Ectodermal cell (in vitro differentiated cells): ENCODE results near the gene PRPF18.

Experiments used
- H3K27ac ChIP-seq: 2 replicates; pipeline ENCODE4 v1.7.0; 2013; ENCODE audit warnings: mild to moderate bottlenecking, low read depth, low read length; ENCODE audit not compliant: insufficient read depth, poor library complexity, severe bottlenecking
- H3K27me3 ChIP-seq: 2 replicates; pipeline ENCODE4 v1.7.0; 2013; ENCODE audit warnings: mild to moderate bottlenecking, low read length; ENCODE audit not compliant: insufficient read depth, control insufficient read depth, poor library complexity, severe bottlenecking
- H3K36me3 ChIP-seq: one replicate; pipeline ENCODE4 v1.7.0; 2013; ENCODE audit warnings: low read length; ENCODE audit not compliant: control insufficient read depth, insufficient read depth
- H3K4me1 ChIP-seq: one replicate; pipeline ENCODE4 v1.7.0; 2013; ENCODE audit warnings: low read length; ENCODE audit not compliant: control insufficient read depth, insufficient read depth
- H3K4me3 ChIP-seq: 2 replicates; pipeline ENCODE4 v1.7.0; 2013; ENCODE audit warnings: low read depth, low read length, control low read depth; ENCODE audit not compliant: insufficient read depth
- H3K9me3 ChIP-seq: 2 replicates; pipeline ENCODE4 v1.7.0; 2013; ENCODE audit warnings: mild to moderate bottlenecking, low read length, moderate library complexity; ENCODE audit not compliant: control insufficient read depth
- WGBS, 2 experiments: methylation state at CpG; one replicate each; pipeline ENCODE4 v1.1.7; 2013; ENCODE audit warnings: missing lambda C conversion rate in 2 of 2; 5-methylcytosine and 5-hydroxymethylcytosine counted together

The PRPF18 gene

DNA sequence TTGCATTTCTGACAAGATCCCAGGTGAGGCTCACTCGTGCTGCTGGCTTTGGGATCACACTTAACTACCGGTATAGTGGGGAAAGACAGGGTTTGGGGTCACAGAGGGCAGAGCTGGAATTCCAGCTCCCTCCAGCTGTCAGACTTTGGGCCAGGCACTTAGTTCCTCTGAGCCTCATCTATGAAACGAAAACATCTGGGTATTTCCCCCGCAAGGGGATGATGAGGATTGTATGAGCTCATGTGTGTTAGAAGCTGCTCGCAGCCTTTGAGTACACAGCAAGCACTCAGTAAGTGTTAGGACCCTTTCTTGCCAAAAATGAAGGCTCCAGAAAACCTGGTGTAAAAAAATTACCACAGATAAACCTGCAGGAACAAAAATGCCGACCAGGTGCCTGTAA, 66.1 kb downstream of the PRPF18 start:
- no peak overlapping the region for H3K27ac ChIP-seq
- no peak overlapping the region for H3K4me3 ChIP-seq
- no peaks in the 10 kb centered on the region for H3K4me1 ChIP-seq
- H3K9me3 ChIP-seq: no peaks in the 10 kb centered on the region
- 92 to 93% methylated on average over 6 of the region's 6 CpGs for WGBS, 2 experiments
- no peaks in the 10 kb centered on the region for H3K27me3 ChIP-seq
- H3K36me3 ChIP-seq: peaks cover 27% of the 10 kb centered on the region

GRCh38 chr10:13654118-13654830, 67.5 kb downstream of the PRPF18 start:
- H3K4me3 ChIP-seq: no peak overlapping the region
- 93 to 95% methylated on average over 8 of the region's 8 CpGs for WGBS, 2 experiments
- H3K27me3 ChIP-seq: no peaks in the 10 kb centered on the region
- H3K4me1 ChIP-seq: no peaks in the 10 kb centered on the region
- peaks cover 27% of the 10 kb centered on the region for H3K36me3 ChIP-seq
- no peaks in the 10 kb centered on the region for H3K9me3 ChIP-seq
- no peak overlapping the region for H3K27ac ChIP-seq

GRCh38 chr10:13654846-13655245, 68.1 kb downstream of the PRPF18 start:
- 94 to 96% methylated on average over 4 of the region's 4 CpGs for WGBS, 2 experiments
- H3K27me3 ChIP-seq: no peaks in the 10 kb centered on the region
- no peaks in the 10 kb centered on the region for H3K4me1 ChIP-seq
- no peak overlapping the region for H3K27ac ChIP-seq
- H3K36me3 ChIP-seq: peaks cover 27% of the 10 kb centered on the region
- no peaks in the 10 kb centered on the region for H3K9me3 ChIP-seq
- no peak overlapping the region for H3K4me3 ChIP-seq

DNA sequence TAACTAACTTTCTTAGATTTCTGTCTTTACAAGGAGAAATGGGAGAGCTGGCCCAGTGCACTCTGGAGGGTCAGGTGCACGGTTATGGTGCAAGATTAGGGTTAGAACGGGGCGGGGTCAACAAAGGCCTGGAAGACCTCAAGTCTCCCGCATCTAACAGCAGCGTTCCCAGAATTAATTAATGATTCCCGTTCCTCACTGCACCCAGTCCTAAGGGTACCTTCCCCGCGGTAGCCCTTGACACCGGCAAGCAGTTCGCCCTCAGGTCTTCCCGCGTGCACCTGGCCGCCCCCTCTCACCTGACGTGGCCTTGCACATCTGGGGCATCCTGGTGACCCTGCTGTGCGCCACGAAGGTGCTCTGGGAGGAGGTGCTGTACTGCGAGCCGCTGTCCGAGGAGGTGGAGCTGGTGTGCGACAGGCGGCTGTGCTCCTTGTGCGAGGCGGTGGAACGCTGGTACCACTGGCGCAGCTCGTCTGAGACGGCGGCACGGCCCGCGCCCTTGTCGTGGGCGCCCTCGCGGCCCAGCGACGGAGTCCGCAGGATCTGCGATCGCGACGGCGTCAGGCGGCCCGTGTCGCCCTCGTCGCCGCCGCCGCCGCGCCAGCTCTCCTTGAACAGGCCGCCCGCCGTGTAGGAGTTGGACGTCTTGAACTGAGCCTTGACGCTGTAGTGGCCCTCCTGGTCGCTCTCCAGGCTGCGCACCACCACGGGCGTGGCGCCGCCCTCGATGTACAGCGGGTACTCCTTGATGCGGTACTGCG, 69.8 kb downstream of the PRPF18 start:
- Histone ChIP-seq H3K36me3 (peaks cover 20% of the 10 kb centered on the region), H3K4me1 (peaks cover 13% of the 10 kb centered on the region), H3K27me3 (no peaks in the 10 kb centered on the region), H3K4me3 (no peak overlapping the region), H3K27ac (no peak overlapping the region), H3K9me3 (no peaks in the 10 kb centered on the region)
- 97% methylated on average over 68 of the region's 68 CpGs for WGBS, 2 experiments

GRCh38 chr10:13657101-13657680, 70.4 kb downstream of the PRPF18 start:
- 97% methylated on average over 49 of the region's 49 CpGs for WGBS, 2 experiments
- Histone ChIP-seq H3K4me3 (no peak overlapping the region), H3K27ac (no peak overlapping the region), H3K36me3 (peaks cover 20% of the 10 kb centered on the region), H3K9me3 (no peaks in the 10 kb centered on the region), H3K4me1 (peaks cover 15% of the 10 kb centered on the region), H3K27me3 (no peaks in the 10 kb centered on the region)

DNA sequence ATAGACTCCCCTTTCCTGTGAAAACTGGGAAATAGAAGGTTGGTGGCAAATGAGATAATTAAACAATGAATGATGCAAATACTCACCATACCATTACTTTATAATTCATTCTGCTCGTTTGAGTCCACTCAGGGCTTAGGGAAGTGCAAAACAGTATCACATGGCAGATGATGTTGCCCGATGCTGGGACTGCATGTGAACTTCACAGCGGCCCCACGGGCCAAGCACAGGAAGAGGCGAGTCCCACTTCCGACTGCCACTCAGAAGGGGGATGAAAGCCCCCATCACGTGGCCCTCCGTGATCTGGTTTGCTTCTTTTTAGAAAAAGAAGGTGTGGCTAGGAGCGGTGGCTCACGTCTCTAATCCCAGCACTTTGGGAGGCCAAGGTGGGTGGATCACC, 71.5 kb downstream of the PRPF18 start:
- H3K4me3 ChIP-seq: no peak overlapping the region
- no peak overlapping the region for H3K27ac ChIP-seq
- H3K9me3 ChIP-seq: no peaks in the 10 kb centered on the region
- H3K27me3 ChIP-seq: no peaks in the 10 kb centered on the region
- H3K4me1 ChIP-seq: peaks cover 15% of the 10 kb centered on the region
- WGBS, 2 experiments: 95 to 96% methylated on average over 10 of the region's 10 CpGs
- H3K36me3 ChIP-seq: peaks cover 20% of the 10 kb centered on the region

GRCh38 chr10:13658871-13659685, 72.3 kb downstream of the PRPF18 start:
- Histone ChIP-seq H3K27ac (no peak overlapping the region), H3K27me3 (no peaks in the 10 kb centered on the region), H3K4me3 (no peak overlapping the region), H3K4me1 (peaks cover 15% of the 10 kb centered on the region), H3K36me3 (peaks cover 12% of the 10 kb centered on the region), H3K9me3 (no peaks in the 10 kb centered on the region)
- 92 to 93% methylated on average over 21 of the region's 21 CpGs for WGBS, 2 experiments

- peaks cover 15% of the 10 kb centered on the region for H3K36me3 ChIP-seq
- no peaks in the 10 kb centered on the region for H3K27me3 ChIP-seq
- no peaks in the 10 kb centered on the region for H3K9me3 ChIP-seq
- 50 to 51% methylated on average over 19 of the region's 19 CpGs for WGBS, 2 experiments
- H3K27ac ChIP-seq: no peak overlapping the region
- no peak overlapping the region for H3K4me3 ChIP-seq
- peaks cover 15% of the 10 kb centered on the region for H3K4me1 ChIP-seq
Measured at GRCh38 chr10:13659887-13660550, 73.3 kb downstream of the PRPF18 start.

- H3K27ac ChIP-seq: no peak overlapping the region
- no peaks in the 10 kb centered on the region for H3K27me3 ChIP-seq
- WGBS, 2 experiments: 78 to 87% methylated on average over 6 to 7 of the region's 7 CpGs
- H3K36me3 ChIP-seq: peaks cover 13% of the 10 kb centered on the region
- H3K4me3 ChIP-seq: no peak overlapping the region
- no peaks in the 10 kb centered on the region for H3K9me3 ChIP-seq
- H3K4me1 ChIP-seq: peaks cover 15% of the 10 kb centered on the region
Measured at GRCh38 chr10:13660551-13660920, 73.8 kb downstream of the PRPF18 start.
